ENCODE results near the gene BTNL9.

Gene BTNL9

DNA sequence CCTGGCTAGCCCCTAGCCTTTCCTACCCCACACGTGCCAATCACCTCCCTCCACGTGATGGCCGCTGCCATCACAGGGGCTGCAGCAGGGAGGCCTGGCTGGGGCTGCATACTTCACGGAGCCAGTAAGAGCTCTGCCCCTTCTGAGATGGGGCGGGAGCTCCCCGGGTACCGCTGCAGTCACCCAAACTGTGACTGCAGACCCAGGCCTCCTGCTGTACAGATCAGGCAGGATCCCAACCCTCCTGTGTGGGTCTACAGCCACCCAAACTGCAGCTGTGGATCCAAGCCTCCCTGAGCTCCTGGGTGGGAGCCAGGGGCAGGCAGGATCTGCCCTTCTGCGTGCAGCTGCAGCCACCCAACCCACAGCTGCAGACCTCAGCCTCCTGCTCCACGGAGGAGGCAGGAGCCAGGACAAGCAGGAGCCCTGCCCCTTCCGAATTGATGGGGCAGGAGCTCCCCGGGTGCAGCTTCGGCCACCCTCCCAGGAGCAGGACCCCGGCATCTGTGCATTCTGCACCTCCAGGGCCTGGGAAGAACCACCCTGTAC is 3.2 kb upstream of the BTNL9 start:
- H3K4me3 ChIP-seq (replicated peaks in 1 of 2; ENCODE audit: low read depth in 2 of 2, low read length in 2 of 2) = no peak overlapping the region
- TF ChIP-seq, protein P1, sequence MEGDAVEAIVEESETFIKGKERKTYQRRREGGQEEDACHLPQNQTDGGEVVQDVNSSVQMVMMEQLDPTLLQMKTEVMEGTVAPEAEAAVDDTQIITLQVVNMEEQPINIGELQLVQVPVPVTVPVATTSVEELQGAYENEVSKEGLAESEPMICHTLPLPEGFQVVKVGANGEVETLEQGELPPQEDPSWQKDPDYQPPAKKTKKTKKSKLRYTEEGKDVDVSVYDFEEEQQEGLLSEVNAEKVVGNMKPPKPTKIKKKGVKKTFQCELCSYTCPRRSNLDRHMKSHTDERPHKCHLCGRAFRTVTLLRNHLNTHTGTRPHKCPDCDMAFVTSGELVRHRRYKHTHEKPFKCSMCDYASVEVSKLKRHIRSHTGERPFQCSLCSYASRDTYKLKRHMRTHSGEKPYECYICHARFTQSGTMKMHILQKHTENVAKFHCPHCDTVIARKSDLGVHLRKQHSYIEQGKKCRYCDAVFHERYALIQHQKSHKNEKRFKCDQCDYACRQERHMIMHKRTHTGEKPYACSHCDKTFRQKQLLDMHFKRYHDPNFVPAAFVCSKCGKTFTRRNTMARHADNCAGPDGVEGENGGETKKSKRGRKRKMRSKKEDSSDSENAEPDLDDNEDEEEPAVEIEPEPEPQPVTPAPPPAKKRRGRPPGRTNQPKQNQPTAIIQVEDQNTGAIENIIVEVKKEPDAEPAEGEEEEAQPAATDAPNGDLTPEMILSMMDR (IDR thresholded peaks at IDR 0.05; ENCODE audit: low read depth, low read length) = no peak

DNA sequence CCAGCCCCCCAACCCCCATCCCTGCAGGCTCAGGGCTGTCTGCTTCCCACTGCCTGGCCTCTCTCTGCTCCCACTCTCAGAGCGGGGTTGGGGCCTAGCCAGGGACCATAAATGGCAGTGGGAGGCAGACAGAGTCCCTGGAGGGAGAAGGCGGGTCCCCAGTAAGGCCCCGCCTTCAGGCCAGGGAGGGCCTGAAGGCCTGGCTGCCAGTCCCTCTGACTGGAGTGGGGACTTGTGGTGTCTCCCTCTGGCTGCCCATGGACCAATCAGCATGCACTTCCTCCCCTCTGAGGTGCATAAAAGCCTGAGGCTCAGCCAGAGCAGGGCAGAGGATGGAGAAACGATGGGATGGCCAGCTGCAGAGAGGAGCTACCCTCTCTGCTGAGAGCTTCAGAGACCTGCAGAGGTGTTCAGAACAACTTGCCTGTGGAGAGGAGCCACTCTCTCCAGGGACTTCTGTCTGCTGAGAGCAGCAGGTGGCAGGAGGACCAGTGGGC is 2.7 kb upstream of the BTNL9 start:
- no peak for DNase-seq (ENCODE audit: low read depth in 2 of 2)
- H3K4me3 ChIP-seq (replicated peaks in 1 of 2; ENCODE audit: low read depth in 2 of 2, low read length in 2 of 2) = no peak overlapping the region
- TF ChIP-seq, protein P1 (IDR thresholded peaks at IDR 0.05; ENCODE audit: low read depth, low read length) = no peak

More for the DNA sequence above, 3.2 kb upstream of the BTNL9 start:
- DNase-seq (ENCODE audit: low read depth in 2 of 2) = no peak

DNA sequence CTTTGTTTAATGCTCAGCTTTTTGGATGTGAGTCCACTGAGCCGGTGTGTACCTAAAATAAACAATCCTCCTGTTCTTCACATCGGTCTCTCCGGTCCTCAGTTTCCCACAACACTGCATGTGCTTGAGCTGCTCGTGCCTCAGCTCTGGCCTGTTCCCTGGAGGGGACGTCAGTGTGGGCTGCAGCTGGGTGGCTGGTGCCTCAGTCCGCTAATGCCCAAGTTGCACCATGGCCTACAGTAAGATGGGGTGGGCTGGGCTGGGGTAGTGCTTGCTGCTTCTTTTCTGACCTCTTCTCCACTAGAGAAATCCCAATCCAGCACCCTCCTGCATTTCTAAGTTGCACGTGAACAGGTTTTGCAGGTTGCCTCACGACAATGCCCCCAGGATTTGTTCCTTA is 595 bp upstream of the BTNL9 start:
- H3K4me3 ChIP-seq (replicated peaks in 1 of 2; ENCODE audit: low read depth in 2 of 2, low read length in 2 of 2) = no peak overlapping the region
- TF ChIP-seq, protein P1 (IDR thresholded peaks at IDR 0.05; ENCODE audit: low read depth, low read length) = no peak
- no peak for DNase-seq (ENCODE audit: low read depth in 2 of 2)

DNA sequence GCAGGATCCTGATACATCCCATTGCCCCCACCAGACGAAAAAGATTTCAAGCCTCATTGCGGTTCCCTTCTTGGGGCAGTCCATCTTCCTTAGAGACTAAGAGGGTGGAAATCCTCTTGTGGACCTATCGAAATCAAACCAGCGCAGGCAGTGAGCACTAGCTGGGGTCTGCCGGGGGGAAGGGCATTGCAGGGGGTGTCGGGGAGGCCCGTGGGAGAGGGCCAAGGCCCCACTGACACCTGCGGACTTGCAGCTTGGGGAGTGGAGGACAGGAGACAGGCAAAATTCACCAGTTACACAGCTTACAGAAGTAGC is 522 bp downstream of the BTNL9 start:
- TF ChIP-seq, protein P1 (IDR thresholded peaks at IDR 0.05; ENCODE audit: low read depth, low read length) = no peak
- H3K4me3 ChIP-seq (replicated peaks in 1 of 2; ENCODE audit: low read depth in 2 of 2, low read length in 2 of 2) = no peak overlapping the region
- DNase-seq (ENCODE audit: low read depth in 2 of 2) = no peak

DNA sequence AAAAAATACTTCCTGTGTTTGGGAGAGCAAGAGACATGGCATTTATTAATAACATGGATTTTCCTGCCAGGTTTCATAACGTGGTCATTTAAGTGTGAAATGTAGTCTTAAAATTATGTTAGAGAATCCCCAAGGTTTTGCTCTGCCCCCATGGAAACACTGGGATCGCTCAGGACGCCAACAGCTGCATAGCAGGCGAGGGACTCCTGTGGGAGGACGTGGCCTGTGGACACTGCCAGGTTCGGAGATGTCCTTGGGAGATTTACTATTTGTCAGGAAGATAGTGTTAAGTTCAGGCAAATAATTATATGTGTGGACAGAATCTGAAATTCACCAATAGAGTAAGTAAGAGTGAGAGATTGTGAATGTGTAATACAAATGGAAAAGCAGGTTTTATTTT is 977 bp downstream of the BTNL9 start:
- no peak overlapping the region for H3K4me3 ChIP-seq (replicated peaks in 1 of 2; ENCODE audit: low read depth in 2 of 2, low read length in 2 of 2)
- no peak for DNase-seq (ENCODE audit: low read depth in 2 of 2)
- TF ChIP-seq, protein P1 (IDR thresholded peaks at IDR 0.05; ENCODE audit: low read depth, low read length) = no peak

DNA sequence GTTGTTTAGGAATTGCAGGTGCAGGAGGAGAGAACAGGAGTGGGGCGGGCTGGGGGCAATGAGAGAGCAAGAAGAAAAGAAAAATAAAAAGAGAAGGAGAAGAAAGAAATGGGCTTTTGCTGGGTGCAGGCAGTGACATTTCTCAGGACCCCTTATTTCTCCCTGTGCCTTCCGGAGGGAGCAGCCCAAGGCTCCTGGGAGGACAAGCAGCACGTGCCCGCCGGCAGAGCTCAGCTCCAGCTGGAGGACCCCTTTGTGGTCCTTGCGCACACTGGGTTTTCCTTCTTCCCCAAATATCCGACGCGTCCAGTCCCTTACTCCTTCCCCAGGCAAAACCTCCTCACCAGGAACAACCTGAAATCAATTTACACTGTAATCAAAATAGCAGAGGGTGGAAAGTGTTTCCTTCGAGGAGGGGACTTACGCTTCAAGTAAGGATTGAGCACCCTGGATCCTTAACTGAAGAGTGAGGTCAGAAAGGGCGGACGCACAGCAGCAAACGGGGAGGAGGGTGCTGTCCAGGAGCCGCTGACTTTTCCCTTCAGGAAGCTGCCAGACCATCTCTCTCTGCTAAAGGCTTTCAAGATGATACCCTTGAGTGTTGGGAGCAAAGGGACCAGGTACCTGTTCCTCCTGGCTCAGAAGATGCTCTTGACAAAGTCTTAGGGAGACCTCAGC is 2.1 kb downstream of the BTNL9 start:
- TF ChIP-seq, protein P1 (IDR thresholded peaks at IDR 0.05; ENCODE audit: low read depth, low read length) = no peak
- H3K4me3 ChIP-seq (replicated peaks in 1 of 2; ENCODE audit: low read depth in 2 of 2, low read length in 2 of 2) = no peak overlapping the region
- no peak for DNase-seq (ENCODE audit: low read depth in 2 of 2)

Data from cardiac fibroblast (primary cell).